Activated CD8-positive, alpha-beta T cell treated with anti-CD3 and anti-CD28 coated beads for 36 hours (primary cell): ENCODE measurements around the gene C15orf39. TPM values are rescaled to one million over a fixed set of nuclear protein-coding genes. Genes with fewer than 3 reads are reported as not detected.
"Not testable (repeated sequence)": the region's sequence is repeated elsewhere in the genome, so short reads cannot be mapped to it uniquely, and the experiment has no call there.

ENCODE experiments used
- ATAC-seq: fragments of 200-7000 bp; cut with Tn5 transposase; one replicate; pipeline ENCODE4 v1.10.0; 2021; ENCODE audit warnings: mild to moderate bottlenecking, moderate library complexity
- CTCF ChIA-PET: fragments of 350-600 bp; sonication (Branson Sonifier 250); formaldehyde crosslinking; loops from one replicate; lab custom pipeline; 2021; ENCODE audit warnings: antibody characterized with exemption; lab: Charles Lee
- POLR2A ChIA-PET: fragments of 350-600 bp; sonication (Branson Sonifier 250); formaldehyde crosslinking; loops from one replicate; lab custom pipeline; 2021; ENCODE audit warnings: antibody characterized with exemption; lab: Charles Lee
- DNase-seq: peaks from one replicate; pipeline ENCODE4 v3.0.0-alpha.2; 2020
- H3K27ac Mint-ChIP-seq: one replicate; pipeline ENCODE4 v1.8.0; 2021; ENCODE audit warnings: mild to moderate bottlenecking, mixed read lengths
- H3K27me3 Mint-ChIP-seq: one replicate; pipeline ENCODE4 v1.8.0; 2021; ENCODE audit warnings: mixed read lengths
- H3K36me3 Mint-ChIP-seq: one replicate; pipeline ENCODE4 v1.8.0; 2021; ENCODE audit warnings: low read depth, mixed read lengths
- H3K4me1 Mint-ChIP-seq: one replicate; pipeline ENCODE4 v1.8.0; 2021; ENCODE audit warnings: low read depth, mixed read lengths
- H3K4me3 Mint-ChIP-seq: one replicate; pipeline ENCODE4 v1.8.0; 2021; ENCODE audit warnings: mild to moderate bottlenecking, moderate library complexity, mixed read lengths
- H3K9me3 Mint-ChIP-seq: one replicate; pipeline ENCODE4 v1.8.0; 2021; ENCODE audit warnings: mixed read lengths
- intact Hi-C: fragments of 100-400 bp; cut with micrococcal nuclease; formaldehyde crosslinking; loops from one replicate; pipeline ENCODE4 v1.10.0; 2022
- total RNA-seq, 2 experiments: library from RNA; stranded (reverse); gene quantifications; one replicate each; pipeline ENCODE4 v1.2.3, GENCODE V29; 2021

The C15orf39 gene
- total RNA-seq, 2 experiments from 2014 or later = 22.1 to 24.1 TPM

- H3K4me3 Mint-ChIP-seq, H3K9me3 Mint-ChIP-seq, POLR2A ChIA-PET, CTCF ChIA-PET, H3K27me3 Mint-ChIP-seq, H3K36me3 Mint-ChIP-seq, intact Hi-C loops, H3K4me1 Mint-ChIP-seq, ATAC-seq, DNase-seq, H3K27ac Mint-ChIP-seq: not testable (repeated sequence)
Observed at GRCh38 chr15:75259873-75260272, 58.2 kb downstream of the C15orf39 start.

Other genes with a start within 250 kb of the C15orf39 start
- gene RPP25, start 245.1 kb upstream of the C15orf39 start, total RNA-seq = 1 to 10 TPM; 7.0 to 7.2 TPM
- 1 to 10 TPM in 1 of 2 experiments, under 1 TPM in 1; 0.65 to 1.1 TPM for gene SCAMP5, start 206.3 kb upstream of the C15orf39 start, total RNA-seq
- 10 to 100 TPM; 25.7 to 26.6 TPM for gene PPCDC, start 178.3 kb upstream of the C15orf39 start, total RNA-seq
- gene GOLGA6C, start 56.5 kb downstream of the C15orf39 start, total RNA-seq = not detected
- not detected for gene GOLGA6D, start 81.0 kb downstream of the C15orf39 start, total RNA-seq
- gene COMMD4, start 134.2 kb downstream of the C15orf39 start, total RNA-seq = 10 to 100 TPM; 67.1 to 72.3 TPM
- 10 to 100 TPM; 11.6 to 11.7 TPM for gene NEIL1, start 145.2 kb downstream of the C15orf39 start, total RNA-seq
- gene MAN2C1, start 166.7 kb downstream of the C15orf39 start, total RNA-seq = 100 to 1,000 TPM; 170 to 181 TPM
- gene SIN3A, start 249.8 kb downstream of the C15orf39 start, total RNA-seq = 10 to 100 TPM; 67.5 to 72.4 TPM